H1 (cell line): ENCODE results near the gene ZNF423. TPM values are rescaled to one million over a fixed set of nuclear protein-coding genes. Genes with fewer than 3 reads are reported as not detected.

Experiments
- PHF8 ChIP-seq: fragments of 200-600 bp; sonication (generic); conservative IDR thresholded peaks from 2 replicates; pipeline ENCODE4 v1.7.1; 2012; ENCODE audit warnings: low read depth, mild to moderate bottlenecking, inconsistent platforms, low read length, moderate library complexity
- RAD21 ChIP-seq, 2 experiments: IDR thresholded peaks in 1 of 2; conservative IDR thresholded peaks in 1 of 2; 2 replicates each; pipeline ENCODE4 v1.6.1; 2011; ENCODE audit warnings: low read depth in 2 of 2, low read length in 2 of 2, improper control_type of control experiment in 1 of 2, inconsistent platforms in 1 of 2, mild to moderate bottlenecking in 1 of 2, moderate library complexity in 1 of 2
- polyA plus RNA-seq, 7 experiments: library from polyadenylated mRNA; depleted of rRNA in 3 of 7; stranded (reverse) in 5 of 7; unstranded in 2 of 7; fragments of >200 nt in 5 of 7; fragments of 200-250 nt in 2 of 7; gene quantifications; 1 replicate in 5 of 7; 2 replicates in 1 of 7; 4 replicates in 1 of 7; pipeline versions ENCODE4 v1.2.1 to v1.2.3, GENCODE V29; 2011 to 2013; ENCODE audit warnings: missing spikeins in 2 of 7, mixed read lengths in 2 of 7
- total RNA-seq: library from RNA; stranded (reverse); fragmentation: NEBNext Ultra II Directional; extraction: Animal tissue kit (Norgen Biotek cat#: 25700); gene quantifications from 2 replicates; pipeline ENCODE4 v1.2.1, GENCODE V29; 2021

The ZNF423 gene
- total and polyA plus RNA-seq, 2 of the 8 experiments (the other 6 are each of a cell fraction or from before 2014, with no cell fraction given) = 38.2 to 52.3 TPM

- TF ChIP-seq RAD21 (IDR thresholded peaks at IDR 0.05 in 1 of 2, conservative IDR thresholded peaks at IDR 0.05 in 1 of 2; ENCODE audit: low read depth in 2 of 2, low read length in 2 of 2) (peak; percentile 50 to 67; a peak in 3 of 4 replicates), PHF8 (no peak)
- TF ChIP-seq, all 59 proteins: peak for 6
These were observed 20.8 kb upstream of the ZNF423 start (continued) for GRCh38 chr16:49876716-49877129.
